Stimulated activated CD4-positive, alpha-beta T cell treated with anti-CD3 and anti-CD28 coated beads, Interleukin-1b, Interleukin-23, amount 100 ng/mL, for 4 hours (primary cell): Measurements from ENCODE around the gene UST.
"Not testable (repeated sequence)": the region's sequence is repeated elsewhere in the genome, so short reads cannot be mapped to it uniquely, and the experiment has no call there.

ENCODE experiments used
- DNase-seq, 2 donors: peaks; one replicate each; pipeline ENCODE4 v3.0.0-alpha.2; 2020; ENCODE audit warnings: low read depth in 2 of 2

The UST gene

DNA sequence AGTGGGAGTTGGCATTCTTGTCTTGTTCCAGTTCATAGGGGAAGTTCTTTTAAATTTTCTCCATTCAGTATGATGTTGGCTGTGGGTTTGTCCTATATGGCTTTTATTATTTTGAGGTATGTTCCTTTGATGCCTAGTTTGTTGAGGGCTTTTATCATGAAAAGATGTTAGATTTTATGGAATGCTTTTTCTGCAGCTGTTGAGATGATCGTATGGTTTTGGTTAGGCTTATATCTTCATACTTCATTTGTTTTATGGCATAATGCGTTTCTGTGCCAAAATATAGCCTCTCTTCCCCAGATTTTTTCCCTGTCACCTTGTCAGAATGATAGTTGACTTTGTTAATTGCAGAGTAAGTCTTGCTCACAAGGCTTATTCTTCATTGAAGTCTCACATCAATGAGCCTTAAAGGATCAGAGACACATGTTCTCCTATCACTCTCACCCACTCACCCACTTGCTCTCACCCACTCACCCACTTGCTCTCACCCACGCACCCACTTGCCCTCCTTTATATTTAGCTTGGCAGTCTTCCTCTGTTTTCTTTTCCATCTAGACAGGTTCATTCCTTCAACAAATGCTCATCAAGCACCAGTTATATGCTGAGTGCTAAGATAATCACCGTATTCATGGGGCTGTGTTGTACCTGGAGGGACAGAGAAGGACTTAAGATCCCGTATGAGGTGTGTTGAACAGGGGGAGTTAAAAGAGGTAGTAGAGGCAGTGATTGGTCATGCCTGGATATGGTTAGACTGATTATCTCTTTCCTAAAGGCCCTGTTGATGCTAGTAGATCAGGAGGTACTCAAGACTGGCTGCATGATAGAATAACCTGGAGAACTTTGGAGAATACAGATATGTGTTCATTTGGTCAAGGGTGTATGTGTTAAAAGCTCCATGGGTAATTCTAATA is 19.3 kb downstream of the UST start:
- no peak for DNase-seq

DNA sequence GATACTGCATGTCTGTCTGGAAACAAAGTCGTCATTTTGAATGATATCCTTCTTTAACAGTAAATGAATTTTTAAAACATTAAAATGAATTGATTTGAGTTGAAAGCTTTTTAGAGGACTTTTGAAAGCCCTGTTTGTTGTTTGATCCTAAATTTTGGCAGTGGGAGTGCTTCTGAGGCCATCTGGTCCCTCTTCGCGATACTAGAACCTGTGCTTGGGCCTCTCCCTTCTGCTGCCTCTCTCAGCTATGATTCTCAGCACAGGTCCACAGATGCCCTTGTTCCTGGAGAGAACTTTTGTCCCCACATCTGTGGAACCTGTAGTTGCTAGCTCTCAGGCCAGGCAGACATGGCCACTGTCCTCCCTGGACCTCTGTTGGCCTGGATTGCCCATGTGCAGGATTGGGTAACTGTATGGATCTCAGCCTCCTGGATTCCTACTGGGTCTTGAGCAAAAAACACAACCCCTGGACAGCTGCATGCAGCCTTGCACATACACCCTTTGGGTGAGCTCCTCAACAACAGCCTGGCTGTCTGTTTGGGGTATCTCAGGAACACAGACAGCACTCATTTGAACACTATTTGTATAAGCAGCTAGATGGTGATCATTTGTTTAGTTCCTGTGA is 21.9 kb downstream of the UST start:
- no peak for DNase-seq

DNA sequence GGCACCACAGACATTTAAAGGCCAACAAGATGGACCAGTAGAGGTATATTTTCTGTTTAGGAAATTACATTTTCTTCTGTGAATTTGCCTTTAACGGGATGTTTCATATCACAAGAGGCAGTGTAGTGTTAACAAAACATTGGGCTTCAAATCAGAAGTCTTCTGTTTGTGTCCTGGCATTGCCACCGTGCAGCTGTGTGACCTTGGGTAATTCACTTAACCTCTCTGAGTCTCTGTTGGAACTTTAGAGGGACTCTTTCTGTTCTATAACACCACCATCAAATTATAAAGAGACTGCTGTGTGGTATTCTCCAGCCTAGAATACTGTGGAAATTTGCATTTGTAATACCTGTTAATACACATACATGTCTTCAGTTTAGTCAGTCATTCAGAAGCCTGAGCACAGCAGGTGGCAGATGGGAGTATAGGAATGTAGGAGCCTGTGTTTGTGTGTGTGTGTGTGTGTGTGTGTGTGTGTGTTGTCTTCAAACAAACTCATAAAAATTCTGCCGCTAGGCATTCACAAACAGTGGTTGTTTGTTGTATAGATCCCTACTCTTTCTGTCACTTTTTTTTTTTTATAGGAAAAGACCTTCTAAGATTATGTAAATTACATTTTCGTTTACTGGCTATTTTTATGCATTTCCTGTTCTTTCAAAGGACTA is 22.6 kb downstream of the UST start:
- DNase-seq: no peak

DNA sequence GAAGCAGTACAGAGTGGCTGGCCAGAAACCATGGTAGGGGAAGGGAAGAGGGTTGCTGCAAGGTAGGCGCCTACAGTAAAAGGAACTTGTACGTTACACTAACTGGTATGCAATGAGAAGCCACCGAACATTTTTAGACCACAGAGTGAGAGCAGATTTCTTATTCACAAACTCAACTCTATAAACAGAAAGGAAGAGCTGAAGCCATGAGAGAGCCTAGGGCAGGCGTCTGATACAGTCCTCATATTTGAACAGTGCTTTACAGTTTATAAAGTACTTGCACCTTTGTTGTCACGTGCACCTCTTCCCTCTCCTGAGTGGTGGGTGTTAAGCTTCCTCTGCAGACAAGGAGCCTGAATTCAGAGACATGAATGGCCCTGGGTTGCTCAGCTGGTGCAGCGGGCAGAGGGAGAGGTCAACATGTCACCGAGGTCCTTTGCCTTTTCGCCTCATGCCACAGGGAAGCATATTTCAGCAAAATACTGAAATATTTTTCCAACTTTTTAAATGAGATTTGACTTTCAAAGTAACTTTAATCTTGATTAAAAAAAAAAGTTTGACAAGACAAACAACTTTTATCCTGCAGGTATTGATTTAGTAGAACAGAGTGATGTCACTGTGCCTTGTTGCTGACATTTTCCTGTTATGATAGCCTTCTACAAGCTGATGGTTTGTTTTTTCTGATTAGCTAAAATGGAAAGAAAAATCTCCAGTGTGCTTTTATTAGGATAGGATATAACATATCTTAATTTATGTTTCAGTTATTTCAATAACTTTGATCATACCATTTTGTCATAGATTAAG is 23.8 kb downstream of the UST start:
- no peak for DNase-seq

DNA sequence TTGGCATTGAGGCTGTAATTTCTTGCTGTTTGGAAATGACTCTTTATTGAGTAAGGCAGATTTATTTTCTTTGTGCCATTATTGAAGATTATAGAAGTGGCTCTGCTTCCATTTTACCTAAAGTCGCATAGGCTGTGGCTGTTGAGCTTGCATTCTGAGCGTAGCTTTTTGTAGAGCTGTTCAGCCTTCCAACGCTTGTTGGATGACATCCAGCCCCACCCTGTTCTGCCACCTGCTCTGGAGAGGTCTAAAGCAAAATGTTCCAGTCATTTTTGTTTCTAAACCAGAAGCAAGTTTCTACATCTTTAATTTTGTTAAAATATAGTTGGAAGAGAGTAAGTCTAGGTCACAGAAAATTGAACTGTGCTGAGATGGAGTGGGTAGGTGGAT is 24.4 kb downstream of the UST start:
- no peak for DNase-seq

DNA sequence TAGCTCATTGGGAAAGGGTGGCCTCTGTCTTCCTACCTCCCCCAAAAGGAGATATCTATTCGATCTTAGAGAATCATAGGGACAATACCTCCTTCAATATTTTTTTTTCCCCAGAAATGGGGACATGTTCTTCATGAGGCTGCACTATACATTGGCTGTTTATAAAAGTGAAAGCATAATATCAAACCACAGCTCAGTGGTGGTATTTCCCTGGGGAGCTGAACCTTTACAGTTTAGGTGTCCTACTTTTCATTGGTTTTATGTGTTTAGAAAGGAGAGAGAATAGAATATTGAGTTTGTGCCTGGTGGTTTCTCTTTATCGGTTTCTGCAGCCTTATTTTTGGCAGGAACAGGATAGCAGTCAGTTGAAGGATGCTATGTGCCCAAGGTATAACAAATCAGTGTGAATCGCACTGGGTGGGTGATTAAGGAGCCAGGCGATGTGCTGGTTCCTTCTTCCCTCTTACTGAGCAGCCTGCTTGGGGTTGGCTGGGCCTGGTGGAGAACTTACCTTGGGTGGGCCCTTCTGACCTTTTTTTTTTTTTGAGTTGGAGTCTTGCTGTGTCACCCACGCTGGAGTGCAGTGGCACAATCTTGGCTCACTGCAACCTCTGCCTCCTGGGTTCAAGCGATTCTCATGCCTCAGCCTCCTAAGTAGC is 25.2 kb downstream of the UST start:
- DNase-seq: no peak

DNA sequence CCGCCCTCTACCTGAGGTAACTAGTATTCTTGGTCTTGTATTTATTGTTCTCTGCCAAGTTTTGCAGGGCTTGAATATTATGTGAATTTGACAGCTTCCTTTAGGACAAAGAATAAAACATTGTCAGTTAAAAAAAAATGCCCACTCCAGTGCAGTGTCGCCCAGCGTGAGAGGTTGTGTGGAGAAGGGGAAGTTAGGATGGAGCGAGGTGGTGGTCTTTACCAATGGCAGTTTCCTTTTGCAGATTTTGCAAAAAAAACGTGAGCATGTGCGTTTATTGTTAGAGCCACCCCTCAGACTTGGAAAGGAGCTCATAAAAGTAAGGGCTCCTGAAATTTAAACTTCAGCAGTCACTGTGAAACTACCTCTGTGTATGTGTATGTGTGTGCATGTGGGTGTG is 28.3 kb downstream of the UST start:
- DNase-seq: no peak

DNA sequence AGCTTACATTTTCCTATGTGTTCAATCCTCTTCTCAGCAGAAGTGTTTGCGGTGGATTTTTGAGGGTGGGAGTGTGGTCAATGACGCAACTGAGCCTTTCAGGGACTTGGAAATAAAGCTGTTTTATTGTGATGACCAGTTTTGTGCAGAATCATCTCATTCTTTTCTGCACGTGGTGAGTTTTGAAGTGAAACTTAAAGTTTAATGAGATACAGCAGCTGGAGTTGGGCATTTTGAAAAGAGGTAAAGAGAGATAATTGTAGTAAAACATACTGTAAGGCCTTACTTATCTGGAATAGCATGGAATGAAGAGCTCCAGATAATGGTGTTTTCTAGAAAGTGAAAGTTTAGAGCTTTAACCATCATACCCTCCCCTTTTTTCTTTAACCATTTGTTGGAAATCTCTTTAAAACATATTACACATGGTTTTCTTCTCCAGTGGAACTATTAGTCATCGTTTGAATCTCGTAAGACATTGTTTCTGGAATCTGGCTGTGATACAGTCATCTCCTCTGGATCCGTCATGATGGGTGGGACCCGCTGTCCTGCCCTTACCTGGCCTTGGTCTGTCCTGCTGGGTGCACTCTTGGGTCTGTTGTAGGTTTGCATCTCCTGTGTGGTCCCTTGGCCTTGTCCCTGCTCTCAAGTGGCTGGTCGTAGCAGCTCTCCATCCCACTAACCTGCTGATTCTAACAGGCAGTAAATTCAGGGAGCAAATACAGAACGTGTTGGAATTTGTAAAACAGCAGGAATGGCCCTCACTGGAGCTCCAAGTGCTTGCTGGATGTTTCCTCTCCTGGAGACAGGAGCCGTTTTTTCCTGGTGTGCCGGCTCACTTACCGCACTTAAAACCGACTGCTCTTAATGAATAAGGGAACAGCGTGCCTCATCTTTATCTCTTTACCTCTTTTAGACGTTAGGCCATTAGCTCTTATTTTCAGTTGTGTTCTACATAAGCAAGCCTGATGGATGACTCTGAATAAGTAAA is 29.8 kb downstream of the UST start:
- DNase-seq: no peak

DNA sequence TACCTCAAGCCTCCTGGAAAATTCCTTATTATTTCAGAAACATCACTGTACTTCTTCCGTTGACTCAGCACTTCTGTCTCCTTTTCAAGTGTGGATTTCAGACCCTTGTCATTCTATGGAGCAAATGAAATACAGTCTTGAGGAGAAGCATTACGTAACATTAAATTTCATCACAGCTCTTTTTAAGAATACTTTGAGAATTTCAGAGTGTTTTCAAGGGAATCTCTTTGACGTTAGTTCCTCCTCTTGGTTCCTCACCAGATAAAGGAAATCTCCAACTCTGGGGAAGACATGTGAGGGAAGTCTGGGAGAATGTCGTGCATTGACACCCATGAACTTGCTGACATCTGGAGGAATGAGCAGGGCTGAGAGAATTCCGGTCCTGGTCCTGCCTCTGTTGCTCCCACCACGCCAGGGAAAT is 32.3 kb downstream of the UST start:
- no peak for DNase-seq

DNA sequence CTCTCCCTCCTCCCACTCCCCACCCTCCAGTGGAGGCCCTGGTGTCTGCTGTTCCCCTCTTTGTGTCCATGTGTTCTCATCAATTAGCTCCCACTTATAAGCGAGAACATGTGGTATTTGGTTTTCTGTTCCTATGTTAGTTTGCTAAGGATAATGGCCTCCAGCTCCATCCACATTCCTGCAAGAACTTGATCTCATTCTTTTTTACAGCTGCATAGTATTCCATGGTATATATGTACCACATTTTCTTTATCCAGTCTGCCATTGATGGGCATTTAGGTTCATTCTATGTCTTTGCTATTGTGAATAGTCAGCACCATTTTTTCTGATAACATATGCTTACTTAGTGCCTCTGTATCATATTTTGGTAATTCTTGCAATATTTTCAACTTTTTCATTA is 33.6 kb downstream of the UST start:
- not testable (repeated sequence) for DNase-seq

DNA sequence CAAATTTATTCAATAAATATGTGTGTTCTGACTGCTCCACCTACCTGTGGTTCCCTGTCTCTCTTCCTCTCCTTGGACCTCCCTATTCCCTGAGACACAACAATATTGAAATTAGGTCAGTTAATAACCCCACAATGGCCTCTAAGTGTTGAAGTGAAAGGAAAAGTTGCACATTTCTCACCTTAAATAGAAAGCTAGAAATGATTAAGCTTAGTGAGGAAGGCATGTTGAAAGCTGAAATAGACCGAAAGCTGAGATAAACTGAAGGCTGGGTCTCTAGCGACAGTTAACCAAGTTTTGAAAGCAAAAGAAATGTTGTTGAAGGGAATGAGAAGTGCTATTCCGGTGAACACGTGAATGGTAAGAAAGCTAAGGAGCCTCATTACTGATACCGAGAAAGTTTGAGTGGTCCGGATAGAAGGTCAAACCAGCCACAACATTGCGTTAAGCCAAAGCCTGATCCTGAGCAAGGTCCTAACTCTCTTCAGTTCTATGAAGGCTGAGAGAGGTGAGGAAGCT is 34.1 kb downstream of the UST start:
- DNase-seq: no peak

DNA sequence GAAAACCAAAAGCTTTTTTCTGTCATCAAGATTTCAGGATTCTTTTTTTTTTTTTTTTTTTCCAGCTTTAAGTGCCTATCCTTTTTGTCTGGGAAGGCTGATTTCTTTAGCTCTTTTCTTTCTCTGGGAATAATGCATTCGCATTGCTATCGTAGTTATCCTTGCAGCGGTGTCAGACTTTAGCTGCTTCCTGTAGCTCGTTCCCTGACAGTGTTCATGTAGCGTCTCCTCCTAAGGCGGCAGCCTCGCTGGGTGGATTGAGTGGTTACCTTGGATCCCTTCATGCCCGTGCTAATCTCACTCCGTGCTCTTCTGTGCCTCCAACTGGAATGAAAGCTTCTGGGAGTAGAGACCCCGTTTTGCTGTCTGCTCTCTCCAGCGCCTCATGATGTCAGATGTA is 43.1 kb downstream of the UST start:
- DNase-seq: no peak

DNA sequence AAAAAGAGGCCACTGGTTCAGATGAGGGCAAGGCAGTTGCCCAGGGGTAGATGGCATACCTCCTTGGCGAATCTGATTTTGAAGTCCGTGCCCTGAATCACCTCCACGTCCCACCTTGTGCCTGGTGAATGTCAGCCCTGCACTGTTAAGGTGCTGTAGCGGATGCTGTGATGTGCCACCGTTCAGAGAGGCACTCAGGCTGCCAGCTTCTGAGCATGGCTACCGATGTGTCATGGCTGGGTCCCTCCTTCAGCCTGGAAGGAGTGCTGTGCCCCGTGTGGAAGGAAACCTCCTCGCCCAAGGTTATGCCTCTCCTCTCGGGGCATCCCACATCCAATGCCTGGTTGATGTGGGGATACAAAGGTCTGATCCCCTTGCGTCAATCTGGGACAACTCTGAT is 43.6 kb downstream of the UST start:
- DNase-seq: no peak

DNA sequence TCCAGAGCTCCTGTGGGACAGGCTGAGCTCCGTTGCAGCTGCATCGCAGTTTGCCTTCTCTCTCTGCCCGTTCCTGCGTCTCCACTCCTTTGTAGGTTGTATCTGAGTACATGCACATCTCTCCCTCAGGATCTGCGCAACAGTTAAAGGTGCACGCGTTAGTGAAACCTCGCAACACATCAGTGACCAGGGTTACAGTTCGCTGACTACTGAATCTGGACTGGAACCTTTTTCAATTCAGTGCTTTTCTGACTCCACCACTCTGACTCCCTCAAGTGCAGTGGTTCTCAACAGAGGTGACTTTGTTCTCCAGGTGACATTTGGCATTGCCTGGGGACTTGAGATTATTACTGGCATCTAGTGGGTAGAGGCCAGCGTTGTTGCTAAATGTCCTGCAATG is 44.0 kb downstream of the UST start:
- DNase-seq: no peak

DNA sequence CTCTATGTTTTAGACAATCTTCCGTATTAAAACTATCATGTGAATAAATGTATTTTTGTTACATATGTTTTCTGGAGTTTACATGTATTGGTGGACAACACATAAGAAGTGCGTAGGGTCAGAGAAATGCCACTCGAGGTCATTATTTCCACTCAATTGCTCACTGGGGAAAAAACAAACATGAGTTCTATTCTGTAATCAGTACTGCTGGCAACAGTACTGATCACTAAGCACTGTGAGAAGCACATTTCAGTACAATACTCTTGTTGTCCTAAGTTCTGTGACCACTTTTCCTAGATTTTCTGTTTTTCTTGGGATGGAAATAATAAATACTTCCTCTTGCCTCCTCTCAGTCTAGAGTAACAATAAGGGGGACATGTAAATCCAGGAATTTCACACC is 44.5 kb downstream of the UST start:
- no peak for DNase-seq

DNA sequence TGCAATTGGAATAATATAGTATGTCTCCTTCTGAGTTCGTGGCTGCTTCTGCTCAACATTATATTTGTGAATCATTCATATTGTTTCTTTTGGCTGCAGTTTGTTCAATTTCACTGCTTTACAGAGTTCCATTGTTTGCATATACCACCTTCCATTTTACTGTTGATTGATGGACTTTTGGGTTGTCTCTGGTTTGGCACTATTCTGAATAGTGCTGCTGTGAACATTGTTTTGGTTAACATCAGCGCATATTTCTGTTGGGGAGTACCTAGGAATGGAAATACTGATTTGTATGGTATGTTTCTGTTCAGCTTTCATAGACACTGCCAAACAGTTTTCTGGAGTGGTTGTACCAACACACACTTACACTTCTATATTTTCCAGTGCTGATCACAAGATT is 46.9 kb downstream of the UST start:
- DNase-seq: no peak

DNA sequence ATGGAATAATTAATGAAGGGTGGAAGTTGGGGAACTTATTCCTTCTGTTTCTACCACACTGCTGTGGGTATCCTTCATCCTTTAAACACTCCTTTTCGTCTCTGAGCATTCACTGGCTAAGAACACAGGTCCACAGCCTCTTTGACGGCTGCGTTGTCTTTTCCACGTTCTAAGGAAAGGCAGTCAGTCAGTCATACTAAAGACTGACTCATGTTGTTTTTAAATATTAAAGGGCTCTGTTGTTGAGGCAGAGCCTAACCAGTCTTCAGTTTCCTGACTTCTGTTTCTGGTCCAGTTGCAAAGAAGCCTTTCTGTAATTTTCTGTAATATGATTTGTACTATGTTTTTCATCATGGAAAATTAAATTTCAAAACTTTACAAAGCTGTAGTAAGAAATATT is 48.0 kb downstream of the UST start:
- no peak for DNase-seq

DNA sequence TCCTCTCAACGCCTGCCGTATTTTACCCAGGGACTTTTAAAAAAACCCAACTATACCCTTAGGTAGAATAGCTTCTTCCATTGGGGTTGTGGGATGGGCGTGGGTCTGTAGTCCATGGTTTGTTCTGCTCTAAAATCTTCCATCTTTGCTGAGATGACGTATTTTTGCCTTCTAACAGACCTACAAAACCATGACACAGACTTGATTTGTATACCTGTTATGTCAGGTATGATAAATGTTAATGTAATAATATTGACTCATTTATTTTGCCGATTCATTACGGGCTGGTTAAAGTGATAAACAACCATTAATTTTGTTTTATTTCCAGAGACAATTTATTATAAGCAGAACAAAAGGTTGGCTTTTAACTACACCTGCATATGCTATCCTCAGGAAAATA is 48.7 kb downstream of the UST start:
- DNase-seq: no peak

DNA sequence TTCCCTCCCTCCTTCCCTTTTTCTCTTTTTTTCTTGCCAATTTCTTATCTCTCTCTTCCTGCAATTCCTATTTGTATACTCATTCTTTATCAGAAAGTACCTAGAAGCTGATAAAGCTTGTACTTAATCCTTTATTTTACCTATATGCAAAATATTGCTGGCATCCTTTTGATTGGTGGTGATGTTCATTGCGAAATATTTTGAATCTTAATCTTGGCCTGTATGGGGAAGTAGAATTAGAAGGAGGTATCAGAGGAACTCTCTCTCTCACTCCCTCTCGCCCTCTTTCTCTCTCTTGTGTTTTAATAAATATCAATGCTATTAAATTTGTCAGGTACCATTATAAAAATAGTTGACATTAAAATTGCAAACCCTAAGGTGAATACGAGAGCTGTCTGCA is 52.8 kb downstream of the UST start:
- DNase-seq: no peak

DNA sequence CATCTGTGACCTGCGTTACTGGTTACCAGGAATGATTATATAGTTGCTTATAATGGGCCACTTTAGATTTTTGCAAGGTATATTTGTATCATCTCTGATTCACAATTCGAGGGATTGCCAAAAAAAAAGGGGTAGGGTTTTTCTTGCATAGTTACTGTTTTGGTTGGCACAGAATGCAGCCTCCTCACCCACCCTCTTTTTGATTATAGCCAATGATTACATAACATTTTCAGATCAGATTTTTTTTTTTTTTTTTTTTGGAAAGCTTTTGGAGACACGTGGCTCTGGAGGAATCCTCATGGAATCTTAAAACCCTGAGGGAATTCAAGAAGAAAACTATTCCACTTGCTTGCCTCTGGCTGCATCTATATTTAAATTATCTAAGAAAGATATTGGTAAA is 53.7 kb downstream of the UST start:
- no peak for DNase-seq
